GM21390 (cell line): ENCODE results near the gene NKX2-3.

Experiments
- ATAC-seq: cut with Tn5 transposase; IDR thresholded peaks from one replicate; pipeline ENCODE4 v1.9.1; 2021; ENCODE audit not compliant: unreplicated experiment

The NKX2-3 gene

DNA sequence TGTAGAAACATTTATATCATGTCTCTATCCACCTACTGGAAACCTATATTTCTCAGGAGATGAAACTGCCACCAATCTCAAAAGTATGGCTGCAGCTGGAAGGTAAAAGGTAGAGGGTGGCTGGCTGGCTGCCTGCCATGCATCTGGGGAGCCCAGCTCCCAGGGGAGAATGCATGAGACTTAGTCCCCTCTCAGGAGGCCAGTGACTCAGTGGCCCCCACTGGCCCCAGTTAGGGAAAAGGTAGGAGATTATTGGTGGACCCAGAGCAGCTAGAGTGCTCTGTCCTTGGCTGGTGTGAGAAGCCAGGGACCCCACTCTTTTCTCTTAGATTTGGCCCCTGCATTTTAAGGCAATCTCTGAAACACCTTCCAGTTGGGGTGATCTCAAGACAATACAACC, 6.8 kb upstream of the NKX2-3 start:
- no peak for ATAC-seq

DNA sequence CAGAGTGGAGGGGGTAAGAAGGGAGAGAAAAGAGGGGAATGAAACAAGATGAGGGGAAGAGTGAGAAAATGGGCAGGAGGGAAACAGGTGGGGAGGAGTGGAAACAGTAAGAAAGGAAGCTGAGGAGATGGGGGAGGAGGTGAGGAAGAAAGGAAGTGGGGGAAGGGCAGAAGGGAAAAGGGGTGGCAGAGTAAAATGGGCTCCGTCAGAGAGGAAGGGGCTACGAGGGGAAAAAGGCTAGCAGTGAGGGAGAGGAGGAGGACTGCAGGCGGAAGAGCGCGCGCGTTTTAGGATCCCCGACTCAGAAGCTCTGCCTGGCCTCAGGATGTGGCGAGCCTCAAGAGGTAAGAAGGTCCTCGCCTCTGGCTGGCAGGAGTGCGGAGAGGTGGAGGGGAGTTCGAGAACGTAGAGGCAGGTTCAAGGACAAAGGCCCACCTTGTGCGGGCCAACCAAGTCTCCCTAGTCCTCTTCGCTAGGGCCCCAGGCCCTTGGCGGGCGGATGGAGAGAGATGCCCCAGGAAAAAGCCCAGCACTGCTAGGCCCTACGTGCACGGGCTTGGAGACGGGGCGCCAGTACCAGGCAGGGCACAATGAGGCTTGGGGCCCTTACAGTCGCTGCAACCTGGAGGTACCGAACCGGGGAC, 5.8 kb upstream of the NKX2-3 start:
- ATAC-seq: no peak

DNA sequence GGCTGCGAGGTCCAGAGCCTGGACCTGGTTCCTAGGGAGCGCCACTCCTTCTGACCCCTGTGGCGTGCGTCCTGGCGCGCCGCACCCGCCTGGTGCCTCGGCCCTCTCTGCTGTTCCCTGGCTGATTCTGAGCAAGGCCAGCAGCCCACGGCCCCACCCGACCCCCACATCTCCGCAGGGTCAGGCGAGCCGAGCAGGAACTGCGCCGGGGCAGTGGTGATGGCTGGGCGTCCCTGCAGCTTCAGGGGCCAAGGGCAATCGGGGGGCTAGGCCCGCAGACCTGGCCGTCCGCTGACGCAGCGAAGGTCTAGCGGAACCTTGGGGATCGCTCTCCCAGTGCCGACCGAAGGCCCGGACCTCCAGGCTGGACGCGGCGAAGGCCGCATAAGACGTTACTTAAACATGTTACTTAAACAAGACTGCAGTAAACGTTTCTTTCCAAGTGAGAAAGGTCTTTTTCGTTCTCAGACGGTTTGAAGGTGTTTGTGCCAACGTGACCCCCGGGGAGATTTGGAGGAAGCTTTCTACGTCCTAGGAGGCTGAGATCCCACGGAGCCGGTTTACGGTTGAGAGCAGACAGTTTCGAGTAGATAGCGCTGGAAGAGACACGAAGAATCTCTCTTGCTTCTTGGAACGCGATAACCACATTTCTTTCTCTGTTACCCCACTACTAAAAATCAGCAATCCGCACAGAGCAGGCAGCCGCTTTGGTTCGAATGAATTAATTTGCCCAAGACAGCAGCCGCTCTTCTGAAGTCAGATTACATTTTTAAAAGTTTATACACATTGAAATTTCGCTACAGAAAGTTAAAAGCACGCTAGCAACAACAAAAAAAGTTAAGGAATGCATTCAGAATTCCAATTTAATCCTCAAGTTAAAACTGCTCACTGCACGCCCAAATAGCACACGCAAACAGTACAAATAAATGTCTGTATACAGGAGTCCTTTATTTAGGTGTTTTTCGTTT, 4.9 kb upstream of the NKX2-3 start:
- no peak for ATAC-seq

DNA sequence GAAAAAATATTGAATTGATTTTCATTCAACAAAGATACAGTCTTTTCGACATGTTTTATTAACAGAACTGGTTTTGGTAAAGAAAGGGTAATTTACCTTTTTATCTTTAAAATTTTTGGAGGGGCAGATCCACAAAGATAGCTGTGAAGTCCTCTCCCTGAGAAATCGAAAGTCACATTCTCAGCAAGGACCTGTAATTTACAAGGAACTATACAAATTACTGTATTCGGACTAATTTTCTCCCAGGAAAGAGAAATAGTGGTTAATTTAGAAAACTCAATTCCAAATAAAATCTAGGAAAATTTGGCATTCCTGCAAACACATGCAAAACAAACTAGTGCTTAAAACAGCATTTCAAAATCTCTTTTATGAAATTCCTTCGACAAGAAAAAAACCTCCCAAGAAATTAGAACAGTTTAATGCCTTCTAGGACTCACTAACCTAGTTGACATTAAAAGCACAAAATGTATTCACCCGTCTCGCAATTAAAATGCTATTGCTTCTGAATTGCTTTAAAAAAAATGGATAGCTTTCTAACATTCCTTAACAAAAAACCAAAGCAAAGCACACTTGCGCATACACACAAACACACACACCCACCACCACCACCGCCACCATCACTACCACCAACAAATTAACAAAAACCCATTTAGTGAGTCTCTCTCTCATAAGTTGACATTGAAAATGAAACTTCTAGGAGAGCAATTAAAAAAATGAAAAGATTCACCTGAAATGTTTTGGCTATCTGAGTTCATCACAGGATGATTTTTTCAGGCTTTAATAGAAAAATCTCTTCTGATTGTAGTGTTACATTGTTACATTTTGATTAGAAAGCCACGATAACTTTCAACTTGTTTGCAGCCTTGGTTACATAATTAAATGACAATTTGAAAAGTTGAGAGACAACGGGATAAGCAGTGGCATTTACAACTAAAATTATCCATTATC, 4.0 kb upstream of the NKX2-3 start:
- no peak for ATAC-seq

DNA sequence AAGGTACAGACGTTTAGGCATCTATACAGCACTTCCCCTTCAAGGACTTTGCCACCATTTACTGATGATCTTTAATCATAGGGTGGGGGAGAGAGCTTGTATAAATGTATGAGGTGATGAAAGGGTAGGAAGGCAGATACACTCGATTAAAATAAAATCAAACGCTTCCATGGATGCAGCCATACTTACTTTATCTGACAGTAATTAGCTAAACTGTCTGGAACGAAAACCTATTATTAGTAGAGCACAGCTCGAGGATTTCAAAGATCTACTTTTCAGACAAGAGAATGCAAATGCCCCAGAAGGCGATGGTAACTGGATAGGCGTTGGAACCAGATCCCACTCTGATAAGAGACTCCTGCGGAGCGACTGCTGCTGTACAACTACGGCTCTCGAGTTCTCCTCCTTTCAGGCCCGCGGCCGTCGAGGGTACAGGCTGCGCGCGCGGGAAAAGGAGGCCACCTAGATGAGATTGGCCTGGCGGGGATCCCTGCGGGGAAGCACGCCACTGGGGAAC, 3.1 kb upstream of the NKX2-3 start:
- ATAC-seq: no peak

DNA sequence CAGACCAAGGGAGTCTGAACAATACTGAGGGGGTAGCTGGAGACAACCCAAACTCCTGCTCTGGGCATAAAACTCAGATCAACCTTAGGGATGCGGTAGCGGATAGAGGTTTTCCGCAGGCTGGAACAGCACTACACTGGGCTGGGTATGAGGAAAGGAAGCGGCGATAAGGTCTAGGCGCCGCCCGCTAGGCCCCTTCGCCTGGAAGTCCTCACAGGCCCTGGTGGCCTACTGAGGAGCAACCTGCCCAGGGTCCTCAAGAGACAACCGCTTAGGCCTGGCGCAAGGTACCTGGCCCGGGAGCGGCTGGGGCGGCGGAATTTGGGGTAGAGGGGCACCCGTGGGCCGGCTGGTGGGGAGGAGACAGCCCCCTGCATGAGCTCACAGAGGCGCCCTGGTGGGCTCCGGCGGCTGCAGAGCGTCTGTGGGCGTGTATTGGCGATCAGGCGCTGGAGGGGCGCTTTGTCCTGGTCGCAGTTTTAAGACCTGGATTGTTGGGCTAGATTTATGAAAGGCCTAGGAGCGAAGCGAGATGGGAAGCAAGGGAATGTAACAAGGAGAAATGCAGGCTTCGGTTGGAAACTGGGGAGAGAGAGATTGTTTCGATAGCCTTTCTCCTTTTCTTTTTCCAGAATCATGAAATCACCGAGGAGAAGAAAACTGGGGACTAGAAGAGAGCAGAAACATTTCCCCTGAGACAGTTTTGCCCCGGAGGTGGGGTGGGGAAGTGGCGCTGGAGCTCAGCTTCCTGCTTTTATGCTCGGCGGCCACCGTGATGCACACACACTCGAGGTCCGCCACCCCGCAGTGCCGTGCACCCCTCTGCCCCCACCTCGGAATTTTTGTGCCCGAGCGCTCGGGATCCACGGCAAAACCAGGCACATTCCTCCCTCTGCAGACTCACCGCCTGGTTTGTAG, 2.4 kb upstream of the NKX2-3 start:
- no peak for ATAC-seq

DNA sequence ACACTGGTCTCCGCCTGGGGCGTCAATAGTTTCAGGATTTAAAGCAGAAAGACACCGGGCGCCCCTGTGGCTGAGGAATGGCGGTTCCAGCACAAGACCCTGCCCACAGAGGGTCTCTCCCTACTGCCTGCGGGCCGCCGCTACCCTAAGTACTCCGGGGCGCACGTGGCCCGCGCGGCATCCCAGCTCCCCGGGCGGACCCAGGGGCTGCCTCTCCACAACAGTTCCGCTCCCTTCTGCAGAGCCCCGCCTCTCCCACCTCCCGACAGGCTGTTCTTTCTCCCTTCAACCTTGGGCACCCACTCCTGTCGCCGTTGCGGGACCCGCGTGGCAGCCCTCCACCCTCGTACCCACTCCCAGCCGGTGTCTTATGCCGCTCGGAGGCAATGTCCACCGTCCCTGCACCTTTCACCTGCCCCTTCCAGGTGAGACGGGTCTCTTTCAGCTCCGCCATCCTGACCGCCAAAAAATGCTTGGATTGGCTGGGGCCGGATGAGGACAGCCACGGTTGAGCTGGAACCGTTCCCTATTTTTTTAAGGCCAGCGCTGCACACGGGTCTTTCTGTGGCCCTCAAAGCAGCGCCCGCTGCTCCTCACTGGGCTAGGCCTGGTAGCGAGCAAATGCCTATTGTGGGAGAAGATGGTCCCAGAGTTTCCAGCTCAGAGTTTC, 1.6 kb upstream of the NKX2-3 start:
- ATAC-seq: no peak

DNA sequence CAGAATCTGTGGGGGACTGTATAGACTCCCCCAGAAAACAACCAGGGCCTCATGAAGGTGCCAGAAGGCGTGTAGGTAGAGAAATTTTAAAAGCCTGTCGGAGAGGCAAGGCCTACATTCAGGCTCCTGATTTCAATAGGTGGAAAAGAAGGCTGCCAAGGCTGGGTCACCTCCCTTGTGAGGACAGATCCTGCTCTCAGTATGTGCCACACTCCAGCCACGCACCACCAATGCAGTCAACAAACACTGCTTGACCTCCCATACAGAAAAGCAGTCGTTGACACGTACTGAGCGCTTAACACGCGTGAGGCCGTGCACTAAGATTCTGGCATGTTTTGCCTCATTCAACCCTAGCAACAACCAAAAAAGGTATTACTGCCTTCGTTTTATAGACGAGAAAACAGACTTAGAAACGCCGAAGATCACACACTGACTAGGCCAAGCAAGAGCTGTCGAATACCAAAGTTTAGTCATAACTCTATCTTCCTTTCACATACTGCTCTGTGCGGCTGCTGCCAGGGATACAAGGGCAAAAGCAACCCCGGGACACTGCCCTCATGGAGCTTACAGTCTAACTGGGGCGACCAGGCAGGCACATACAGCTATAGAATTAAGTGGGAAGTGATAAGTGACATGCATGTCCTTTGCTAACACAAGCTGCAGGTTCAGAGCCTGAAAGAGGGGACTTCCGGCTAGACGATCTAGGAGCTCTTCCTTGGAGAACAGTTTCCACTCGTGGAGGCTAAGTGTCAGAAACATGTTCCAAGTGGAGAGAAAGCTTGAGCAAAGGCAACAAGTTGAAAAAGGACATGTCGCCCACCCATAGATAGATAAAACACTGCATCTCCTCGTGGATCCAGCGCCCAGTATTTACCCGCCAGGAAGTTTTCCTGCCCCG, 797 bp upstream of the NKX2-3 start:
- ATAC-seq: no peak

DNA sequence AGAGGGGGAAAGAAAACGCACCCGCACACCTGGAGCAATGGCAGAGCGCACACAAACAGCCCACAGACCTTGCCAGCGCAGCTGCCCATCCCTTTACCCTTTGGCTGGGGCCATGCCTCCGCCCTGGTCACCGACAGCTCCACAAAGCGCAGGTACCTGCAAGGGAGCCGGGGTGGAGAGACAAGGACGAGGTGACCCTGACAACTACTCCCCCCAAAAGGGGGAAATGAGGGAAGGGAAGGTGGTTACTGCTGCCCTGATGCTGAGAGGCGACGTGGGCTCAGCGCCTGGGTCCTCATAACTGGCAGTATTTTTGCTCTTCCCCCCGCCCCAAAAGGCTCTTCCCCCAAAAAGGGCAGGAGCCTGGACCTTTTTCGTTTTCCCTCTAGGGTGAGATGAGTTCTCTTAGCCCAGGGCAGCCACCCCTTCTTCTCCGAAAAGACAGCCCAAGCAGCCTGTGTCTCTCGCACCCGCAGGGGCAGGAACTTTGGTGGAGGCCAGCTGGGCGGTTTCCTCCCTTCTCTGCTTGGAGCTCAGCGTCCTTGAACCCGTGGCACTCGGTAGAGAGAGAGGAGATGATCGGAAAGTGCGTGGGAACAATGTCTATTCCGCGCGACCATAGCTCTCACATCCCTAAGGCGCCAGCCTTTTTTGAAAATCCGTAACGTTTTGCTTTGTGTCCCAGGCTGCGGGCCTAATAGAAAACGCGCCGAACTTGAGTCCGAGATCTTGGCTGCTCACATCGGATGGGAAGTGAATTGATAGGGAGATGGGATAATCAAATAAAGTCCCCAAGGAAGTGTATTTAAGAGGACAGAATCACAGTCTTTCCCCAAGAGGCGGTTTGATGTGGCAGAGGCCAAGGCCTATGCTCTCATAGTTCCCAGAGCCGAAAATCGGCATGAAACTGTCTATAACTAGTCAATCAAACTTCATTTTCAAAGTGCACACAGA, 1.0 kb downstream of the NKX2-3 start:
- ATAC-seq: no peak

DNA sequence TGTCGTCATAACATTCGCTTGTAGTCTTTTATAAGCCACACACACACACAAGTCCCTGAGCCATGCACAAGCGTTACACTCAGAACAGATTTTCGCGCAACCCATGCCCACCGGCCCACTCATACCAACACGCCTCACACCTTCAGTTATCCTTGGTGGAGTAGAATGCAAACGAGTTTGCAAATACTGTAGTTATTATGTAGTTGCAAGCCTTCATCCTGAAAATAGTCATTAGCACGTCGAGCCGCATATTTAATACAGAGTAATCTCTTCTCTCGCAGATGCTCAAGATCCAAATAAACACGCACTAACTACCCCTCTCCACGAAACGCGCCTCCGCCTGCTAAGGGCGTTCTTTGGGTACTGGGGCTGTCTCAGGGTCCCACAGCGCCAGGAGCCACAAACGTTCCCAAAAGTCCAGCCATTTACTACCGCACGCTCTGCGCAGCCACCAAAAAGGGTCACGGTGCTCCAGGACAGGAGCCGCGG, 1.8 kb downstream of the NKX2-3 start:
- no peak for ATAC-seq

DNA sequence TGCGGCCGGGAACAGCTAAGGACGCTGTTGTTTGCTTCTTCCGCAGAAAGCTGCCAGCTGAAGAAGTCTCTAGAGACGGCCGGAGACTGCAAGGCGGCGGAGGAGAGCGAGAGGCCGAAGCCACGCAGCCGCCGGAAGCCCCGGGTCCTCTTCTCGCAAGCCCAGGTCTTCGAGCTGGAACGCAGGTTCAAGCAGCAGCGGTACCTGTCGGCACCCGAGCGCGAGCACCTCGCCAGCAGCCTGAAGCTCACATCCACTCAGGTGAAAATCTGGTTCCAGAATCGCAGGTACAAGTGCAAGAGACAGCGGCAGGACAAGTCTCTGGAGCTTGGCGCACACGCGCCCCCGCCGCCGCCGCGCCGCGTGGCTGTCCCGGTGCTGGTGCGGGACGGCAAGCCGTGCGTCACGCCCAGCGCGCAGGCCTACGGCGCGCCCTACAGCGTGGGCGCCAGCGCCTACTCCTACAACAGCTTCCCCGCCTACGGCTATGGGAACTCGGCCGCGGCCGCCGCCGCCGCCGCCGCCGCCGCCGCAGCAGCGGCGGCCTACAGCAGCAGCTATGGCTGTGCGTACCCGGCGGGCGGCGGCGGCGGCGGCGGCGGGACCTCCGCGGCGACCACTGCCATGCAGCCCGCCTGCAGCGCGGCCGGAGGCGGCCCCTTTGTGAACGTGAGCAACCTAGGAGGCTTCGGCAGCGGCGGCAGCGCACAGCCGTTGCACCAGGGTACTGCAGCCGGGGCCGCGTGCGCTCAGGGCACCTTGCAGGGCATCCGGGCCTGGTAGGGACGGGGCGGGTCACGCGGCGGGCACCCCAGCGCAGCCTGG, 2.4 kb downstream of the NKX2-3 start:
- no peak for ATAC-seq

DNA sequence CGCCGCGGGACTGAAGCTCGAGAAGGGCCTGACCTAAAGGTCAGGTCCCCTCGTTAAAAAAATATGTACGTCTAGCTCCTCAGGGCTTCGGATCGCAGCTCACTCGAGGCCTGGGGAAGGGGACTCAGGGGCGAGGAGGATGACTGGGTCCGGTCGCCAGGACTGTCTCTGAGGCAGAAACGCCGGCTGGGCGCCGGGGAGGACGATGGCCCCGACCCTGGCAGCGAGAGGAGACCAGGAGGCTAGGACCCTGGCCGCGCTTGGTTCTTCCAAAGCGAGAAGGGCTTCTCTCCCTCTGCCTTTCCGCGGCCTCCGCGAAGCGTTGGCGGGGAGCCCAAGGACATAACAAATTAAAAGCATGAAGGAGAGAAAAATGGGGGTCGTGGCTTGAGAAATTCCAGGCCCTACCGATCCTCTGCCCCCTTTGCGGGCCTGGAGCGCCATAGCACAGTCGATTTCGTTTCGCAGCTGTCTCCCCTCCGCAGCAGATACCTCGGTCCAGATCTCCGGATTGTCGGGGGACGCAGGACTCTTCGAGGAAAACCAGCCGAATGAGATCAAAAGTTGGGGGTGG, 3.1 kb downstream of the NKX2-3 start:
- ATAC-seq: no peak

DNA sequence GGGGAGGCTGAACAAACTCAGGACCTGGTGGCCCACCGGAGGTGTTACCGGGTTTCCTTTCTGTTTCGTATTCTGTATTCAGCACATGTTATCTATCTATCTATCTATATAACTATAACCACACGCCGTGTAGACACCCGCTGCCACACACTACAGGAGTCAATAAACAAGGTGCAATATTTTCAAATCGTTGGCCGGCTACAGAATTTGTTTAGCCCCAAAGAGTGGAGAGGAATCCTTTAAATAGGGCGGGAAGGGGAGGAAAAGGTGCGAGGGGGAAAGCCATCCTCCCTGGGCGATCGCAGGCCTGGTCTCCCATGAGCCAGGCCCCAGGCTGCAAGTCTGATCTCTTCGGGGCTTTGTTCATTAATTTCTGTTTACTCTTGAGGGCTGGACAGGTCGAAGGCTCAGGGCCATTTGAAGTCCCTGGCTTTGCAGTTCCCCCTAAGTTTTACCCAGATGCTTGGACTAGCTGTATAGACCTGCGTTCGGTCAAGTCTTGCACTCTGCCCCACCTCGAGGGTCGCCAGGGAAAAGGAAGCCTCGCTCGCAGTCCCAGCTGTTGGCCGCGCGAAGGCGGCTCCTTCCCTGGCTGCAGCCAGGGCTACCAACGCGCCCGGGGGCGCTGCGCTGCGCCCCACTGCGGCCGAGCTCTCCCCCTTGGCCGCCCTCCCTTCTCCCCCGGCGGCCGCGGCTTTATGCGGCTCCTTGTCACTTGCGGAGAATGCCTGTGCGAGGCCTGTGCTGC, 3.8 kb downstream of the NKX2-3 start:
- no peak for ATAC-seq

DNA sequence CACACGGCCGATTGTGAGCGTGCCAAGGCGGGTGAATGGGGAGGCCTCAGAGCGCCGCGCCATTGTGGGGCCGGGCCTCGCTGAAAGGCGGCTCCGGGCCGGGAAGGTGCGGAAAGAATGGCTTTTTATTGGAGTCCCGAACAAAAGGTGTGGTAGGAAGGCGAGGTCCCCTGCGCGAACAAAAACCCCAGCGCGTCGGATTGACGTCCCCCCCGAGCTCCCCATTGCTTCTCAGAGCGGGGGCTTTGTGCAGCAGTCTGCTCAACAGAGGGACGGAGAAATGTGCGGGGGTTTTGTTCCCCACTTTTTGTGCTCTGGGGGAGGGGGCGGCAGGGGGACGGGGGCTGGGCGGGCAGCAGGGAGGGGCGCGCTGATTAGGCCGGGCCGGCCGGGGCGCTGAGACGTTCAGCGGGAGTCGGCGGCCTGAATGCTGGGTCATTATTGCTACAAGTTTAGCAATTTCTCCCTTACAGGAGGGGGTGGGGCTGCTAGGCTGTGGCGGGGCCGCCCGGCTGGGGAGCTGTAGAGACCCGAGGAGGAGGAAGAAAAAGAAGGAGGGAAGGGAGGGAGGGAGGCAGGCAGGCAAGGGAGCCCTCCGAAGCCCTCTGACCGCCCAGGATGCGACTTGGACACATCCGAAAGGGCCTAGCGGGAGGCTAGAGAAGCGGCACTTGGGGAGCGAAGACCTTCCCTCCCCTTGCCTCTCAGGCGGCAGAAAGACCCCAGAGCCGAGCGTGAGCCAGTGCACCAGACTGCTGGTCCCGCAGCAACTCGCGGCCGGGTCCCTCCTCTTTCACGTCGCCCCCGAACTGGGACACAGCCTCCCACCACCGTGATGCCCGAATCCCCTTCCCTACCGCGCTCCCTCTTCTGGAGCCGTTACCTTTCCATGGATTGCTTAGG, 4.6 kb downstream of the NKX2-3 start:
- ATAC-seq: no peak
